GM19468 (cell line): ENCODE results near the gene SLC7A5.
"Not testable (repeated sequence)": the region's sequence is repeated elsewhere in the genome, so short reads cannot be mapped to it uniquely, and the experiment has no call there.

Experiments used
- ATAC-seq: cut with Tn5 transposase; IDR thresholded peaks from one replicate; pipeline ENCODE4 v1.9.1; 2021; ENCODE audit warnings: mild to moderate bottlenecking, moderate library complexity, moderate number of reproducible peaks; ENCODE audit not compliant: unreplicated experiment; ENCODE audit errors: extremely low read depth

SLC7A5 gene

GRCh38 chr16:87836346-87836843 is 32.9 kb downstream of the SLC7A5 start:
- no peak for ATAC-seq

- ATAC-seq = no peak
Observed at GRCh38 chr16:87835882-87836331, 33.4 kb downstream of the SLC7A5 start.

GRCh38 chr16:87834668-87835473 is 34.4 kb downstream of the SLC7A5 start:
- ATAC-seq = no peak

GRCh38 chr16:87834005-87834667 is 35.2 kb downstream of the SLC7A5 start:
- no peak for ATAC-seq

- ATAC-seq = no peak
Observed at GRCh38 chr16:87833548-87833947, 35.8 kb downstream of the SLC7A5 start.

- no peak for ATAC-seq
Observed at GRCh38 chr16:87832741-87833502, 36.4 kb downstream of the SLC7A5 start.

GRCh38 chr16:87832137-87832527 is 37.2 kb downstream of the SLC7A5 start:
- no peak for ATAC-seq

- ATAC-seq = no peak
Observed at GRCh38 chr16:87831421-87832136, 37.7 kb downstream of the SLC7A5 start.

GRCh38 chr16:87830673-87831420 is 38.5 kb downstream of the SLC7A5 start:
- no peak for ATAC-seq

- no peak for ATAC-seq
Observed at GRCh38 chr16:87829988-87830672, 39.2 kb downstream of the SLC7A5 start.

GRCh38 chr16:87829622-87829980 is 39.7 kb downstream of the SLC7A5 start:
- ATAC-seq = no peak

GRCh38 chr16:87828907-87829621 is 40.2 kb downstream of the SLC7A5 start:
- no peak for ATAC-seq

GRCh38 chr16:87828071-87828906 is 41.0 kb downstream of the SLC7A5 start:
- no peak for ATAC-seq

- not testable (repeated sequence) for ATAC-seq
Observed at GRCh38 chr16:87827588-87827915, 41.8 kb downstream of the SLC7A5 start.

GRCh38 chr16:87826798-87827587 is 42.3 kb downstream of the SLC7A5 start:
- ATAC-seq = no peak

GRCh38 chr16:87826407-87826797 is 42.9 kb downstream of the SLC7A5 start:
- not testable (repeated sequence) for ATAC-seq

GRCh38 chr16:87825842-87826120 is 43.5 kb downstream of the SLC7A5 start:
- ATAC-seq = not testable (repeated sequence)
